ENCODE measurements around the gene CPHXL2. TPM values are rescaled to one million over a fixed set of nuclear protein-coding genes. Genes with fewer than 3 reads are reported as not detected.

CPHXL2 gene
- total RNA-seq = not detected

GRCh38 chr16:75676909-75677308, at the start of gene CPHXL2:
TSS of gene CPHXL2 (minus strand) at chr16:75677009. CDS start at chr16:75676999, 10 bp downstream.
- H3K36me3 ChIP-seq = no peaks in the 10 kb centered on the region
- TF ChIP-seq CTCF (IDR thresholded peaks at IDR 0.05) (no peak), POLR2A (IDR thresholded peaks at IDR 0.05) (no peak)
- no peak for DNase-seq (ENCODE audit: low spot score)
- no peak within 1 kb of the TSS for H3K4me3 ChIP-seq
- intact Hi-C loops (cut with DNase I) = no loop called here
- no peak within 1 kb of the TSS for H3K27ac ChIP-seq
- WGBS = 96% methylated on average over 4 of the region's 4 CpGs
- no peaks in the 10 kb centered on the region for H3K9me3 ChIP-seq
- no peaks in the 10 kb centered on the region for H3K27me3 ChIP-seq (replicated peaks; ENCODE audit: insufficient read depth)
- no peaks in the 10 kb centered on the region for H3K4me1 ChIP-seq (replicated peaks)

DNA sequence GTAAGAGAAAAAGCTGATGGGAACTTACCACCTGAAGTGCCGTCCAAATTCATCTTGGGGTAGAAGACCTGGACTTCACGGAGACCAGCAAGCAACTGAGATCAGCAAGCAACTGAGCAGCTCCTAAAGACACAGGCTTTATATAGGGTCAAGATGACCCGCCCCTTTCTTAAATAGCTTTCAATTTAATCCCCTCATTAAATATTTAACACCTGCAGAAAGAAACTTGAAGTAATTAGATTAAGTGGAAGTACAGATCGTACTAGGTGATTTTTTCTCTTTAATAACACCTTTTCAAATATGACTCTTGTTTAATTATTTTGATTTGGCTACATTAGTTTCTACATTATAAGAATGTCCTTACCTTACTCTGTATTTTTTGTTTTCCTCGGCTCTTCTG, 49.6 kb upstream of the CPHXL2 start, which contains the start of gene CPHXL:
CPHXL (minus strand) TSS at position 101 of the 400 bp plus-strand sequence; CDS start at position 53, 48 bp downstream.
- Histone ChIP-seq H3K27ac (no peak within 1 kb of the TSS), H3K9me3 (no peaks in the 10 kb centered on the region), H3K36me3 (no peaks in the 10 kb centered on the region), H3K27me3 (replicated peaks; ENCODE audit: insufficient read depth) (no peaks in the 10 kb centered on the region), H3K4me1 (replicated peaks) (no peaks in the 10 kb centered on the region), H3K4me3 (no peak within 1 kb of the TSS)
- intact Hi-C loops (cut with DNase I) = no loop called here
- TF ChIP-seq POLR2AphosphoS5 (IDR thresholded peaks at IDR 0.05) (no peak), POLR2A (IDR thresholded peaks at IDR 0.05) (no peak), CTCF (IDR thresholded peaks at IDR 0.05) (no peak)
- 89% methylated on average over 5 of the region's 5 CpGs for WGBS
- DNase-seq (ENCODE audit: low spot score) = no peak

DNA sequence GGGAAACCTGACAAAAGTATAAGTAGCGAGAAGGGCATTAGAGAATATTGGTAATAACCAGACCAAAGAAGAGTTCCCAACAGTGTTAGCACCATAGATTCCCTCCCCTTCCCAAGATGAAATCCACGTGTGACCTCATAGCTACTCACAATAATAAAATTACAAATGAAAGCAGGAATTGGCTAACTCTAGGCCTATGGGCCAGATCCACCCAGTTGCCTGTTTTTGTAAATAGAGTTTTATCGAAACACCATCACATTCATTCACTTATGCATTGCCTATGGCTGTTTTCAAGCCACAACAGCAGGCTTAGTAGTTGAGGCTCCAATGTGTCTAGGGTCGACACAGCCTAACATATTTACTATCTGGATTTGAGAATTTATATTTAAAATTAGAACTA, 41.6 kb upstream of the CPHXL2 start:
- WGBS = 93% methylated on average over 4 of the region's 4 CpGs
- TF ChIP-seq CTCF (IDR thresholded peaks at IDR 0.05) = no peak
- TF ChIP-seq POLR2A (IDR thresholded peaks at IDR 0.05) = no peak
- TF ChIP-seq POLR2AphosphoS5 (IDR thresholded peaks at IDR 0.05) = no peak

DNA sequence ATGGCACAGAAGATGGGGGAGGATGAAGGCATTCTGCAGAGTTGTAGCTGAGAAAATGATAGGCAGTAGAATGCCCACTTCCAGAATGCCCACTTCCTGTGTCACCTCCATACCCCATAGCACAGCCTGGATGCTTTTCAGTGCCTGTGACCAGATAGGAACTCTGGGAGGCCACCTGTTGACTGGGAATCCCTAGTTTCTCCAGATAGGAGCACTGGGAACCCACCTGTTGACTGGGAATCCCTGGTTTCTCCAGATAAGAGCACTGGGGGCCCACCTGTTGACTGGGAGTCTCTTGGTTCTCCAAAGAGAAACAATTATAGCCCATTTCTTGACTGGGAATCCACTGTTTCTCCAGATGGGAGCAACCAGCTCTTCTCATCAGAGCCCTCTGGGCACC, 37.9 kb upstream of the CPHXL2 start:
- no peaks in the 10 kb centered on the region for H3K27me3 ChIP-seq (replicated peaks; ENCODE audit: insufficient read depth)
- no peak overlapping the region for H3K4me3 ChIP-seq
- no peak for DNase-seq (ENCODE audit: low spot score)
- no peak overlapping the region for H3K27ac ChIP-seq
- no peak for TF ChIP-seq POLR2AphosphoS5 (IDR thresholded peaks at IDR 0.05)
- no peak for TF ChIP-seq CTCF (IDR thresholded peaks at IDR 0.05)
- no peak for TF ChIP-seq POLR2A (IDR thresholded peaks at IDR 0.05)
- H3K9me3 ChIP-seq = no peaks in the 10 kb centered on the region
- no peaks in the 10 kb centered on the region for H3K36me3 ChIP-seq
- no peaks in the 10 kb centered on the region for H3K4me1 ChIP-seq (replicated peaks)
- intact Hi-C loops (cut with DNase I) = no loop called here

More for the DNA sequence above, 41.6 kb upstream of the CPHXL2 start:
- Histone ChIP-seq H3K27ac (no peak overlapping the region), H3K27me3 (replicated peaks; ENCODE audit: insufficient read depth) (no peaks in the 10 kb centered on the region), H3K4me1 (replicated peaks) (no peaks in the 10 kb centered on the region), H3K4me3 (no peak overlapping the region), H3K9me3 (no peaks in the 10 kb centered on the region), H3K36me3 (no peaks in the 10 kb centered on the region)
- no peak for DNase-seq (ENCODE audit: low spot score)
- intact Hi-C loops (cut with DNase I) = no loop called here

DNA sequence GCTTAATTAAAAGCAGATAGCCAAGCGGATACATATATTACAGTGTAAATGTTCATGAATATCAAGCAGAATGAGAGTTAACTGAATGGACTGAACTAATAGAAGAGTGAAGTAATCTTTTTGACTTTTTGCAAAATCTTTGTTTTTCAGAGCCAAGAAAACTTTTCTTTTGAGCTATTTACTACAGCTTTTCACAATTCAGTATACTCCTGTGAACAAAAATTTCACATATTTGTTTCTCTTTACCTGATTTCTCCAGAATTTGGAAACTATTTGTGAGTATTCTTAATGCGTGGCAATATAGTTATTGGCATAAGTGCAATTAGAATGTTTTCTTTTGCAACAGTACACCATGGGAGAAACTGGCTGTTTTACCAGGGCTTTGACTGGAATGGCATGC, 33.5 kb upstream of the CPHXL2 start:
- whole genome bisulfite sequencing = 95% methylated on average over 2 of the region's 2 CpGs
- Histone ChIP-seq H3K4me3 (no peak overlapping the region), H3K4me1 (replicated peaks) (no peaks in the 10 kb centered on the region), H3K27me3 (replicated peaks; ENCODE audit: insufficient read depth) (no peaks in the 10 kb centered on the region), H3K36me3 (no peaks in the 10 kb centered on the region), H3K27ac (no peak overlapping the region), H3K9me3 (no peaks in the 10 kb centered on the region)
- TF ChIP-seq CTCF (IDR thresholded peaks at IDR 0.05) (no peak), POLR2A (IDR thresholded peaks at IDR 0.05) (no peak), POLR2AphosphoS5 (IDR thresholded peaks at IDR 0.05) (no peak)
- DNase-seq (ENCODE audit: low spot score) = no peak
- intact Hi-C loops (cut with DNase I) = no loop called here
